IMR-90 (cell line): ENCODE results near the gene RHOC.

Source experiments
- BHLHE40 ChIP-seq: fragments of 150-350 bp; IDR thresholded peaks from 2 replicates; pipeline ENCODE4 v1.6.1; 2016; ENCODE audit warnings: mild to moderate bottlenecking, low read depth, low read length
- CTCF ChIP-seq: conservative IDR thresholded peaks from 2 replicates; pipeline ENCODE4 v1.5.1; 2012; ENCODE audit warnings: mild to moderate bottlenecking, low read depth, low read length, improper control_type of control experiment
- FOS ChIP-seq: fragments of 150-350 bp; IDR thresholded peaks from 2 replicates; pipeline ENCODE4 v1.6.1; 2016; ENCODE audit warnings: low read depth, low read length
- MAFK ChIP-seq: IDR thresholded peaks from 2 replicates; pipeline ENCODE4 v1.6.1; 2012; ENCODE audit warnings: low read depth, low read length, improper control_type of control experiment
- MXI1 ChIP-seq: IDR thresholded peaks from 2 replicates; pipeline ENCODE4 v1.6.1; 2012; ENCODE audit warnings: low read depth, mild to moderate bottlenecking, low read length, moderate library complexity, borderline replicate concordance
- POLR2A ChIP-seq: IDR thresholded peaks from 2 replicates; pipeline ENCODE4 v1.6.1; 2012; ENCODE audit warnings: mild to moderate bottlenecking, low read depth, low read length
- RAD21 ChIP-seq: IDR thresholded peaks from 2 replicates; pipeline ENCODE4 v1.6.1; 2012; ENCODE audit warnings: low read length, improper control_type of control experiment
- RCOR1 ChIP-seq: IDR thresholded peaks from 2 replicates; pipeline ENCODE4 v1.6.1; 2012; ENCODE audit warnings: mild to moderate bottlenecking, low read length, improper control_type of control experiment; ENCODE audit not compliant: insufficient replicate concordance
- RFX5 ChIP-seq: IDR thresholded peaks from 2 replicates; pipeline ENCODE4 v1.8.0; 2012; ENCODE audit warnings: low read depth, mild to moderate bottlenecking, low read length, moderate library complexity
- SMC3 ChIP-seq: fragments of 150-350 bp; IDR thresholded peaks from 2 replicates; pipeline ENCODE4 v1.6.1; 2016; ENCODE audit warnings: low read depth, mild to moderate bottlenecking, antibody characterized with exemption, low read length, moderate library complexity
- USF2 ChIP-seq: fragments of 150-350 bp; IDR thresholded peaks from 2 replicates; pipeline ENCODE4 v1.6.1; 2017; ENCODE audit warnings: mild to moderate bottlenecking, antibody characterized with exemption, low read length, low read depth

- TF ChIP-seq POLR2A (no peak), RAD21 (no peak), FOS (no peak), USF2 (no peak), CTCF (no peak), RFX5 (no peak), MAFK (no peak), MXI1 (no peak), SMC3 (no peak), RCOR1 (no peak), BHLHE40 (no peak)
Measured at GRCh38 chr1:112711041-112711440, 4.1 kb upstream of the RHOC start.
